GDM1 (cell line): Measurements from ENCODE around the gene MEF2D.

ENCODE experiments used
- DNase-seq: peaks from one replicate; lab custom pipeline; 2025; lab: John Stamatoyannopoulos, UW

The MEF2D gene

DNA sequence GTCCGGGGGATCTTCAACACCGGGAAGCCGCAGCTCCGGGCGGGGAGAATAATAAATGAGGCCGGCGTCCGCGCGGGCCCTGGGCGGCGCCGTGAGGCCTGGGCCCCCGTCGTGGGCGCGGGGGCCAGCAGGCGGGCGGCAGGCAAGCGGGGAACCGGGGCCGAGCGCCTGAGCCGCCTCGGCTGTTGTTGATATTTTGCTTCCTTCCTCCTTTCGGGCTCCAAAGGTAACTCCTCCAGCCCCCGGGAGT lies at the start of gene MEF2D:
Gene MEF2D (minus strand): TSS at position 233 of the 250 bp plus-strand sequence. CDS start 17,483 bp downstream, outside the sequence.
- DNase-seq = no peak

DNA sequence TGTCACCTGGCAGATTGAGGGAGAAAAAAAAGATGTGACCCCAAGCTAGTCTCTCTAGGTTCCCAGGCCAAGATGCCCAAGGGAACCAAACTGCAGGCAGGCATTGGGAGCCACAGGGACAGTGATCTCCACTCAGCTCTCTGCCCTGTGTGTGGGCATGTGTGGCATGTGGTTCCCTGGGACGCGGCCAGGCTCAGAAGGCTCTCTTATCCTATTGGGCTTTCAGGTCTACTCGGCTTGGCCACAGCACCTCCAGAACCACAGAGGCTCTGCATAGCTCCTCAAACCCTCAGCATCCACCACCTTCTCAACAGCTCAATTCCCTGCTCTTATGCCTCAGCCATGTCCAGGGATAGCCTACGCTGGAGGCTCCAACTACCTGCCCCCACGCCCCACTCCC lies 49.8 kb upstream of the MEF2D start:
- DNase-seq = no peak

DNA sequence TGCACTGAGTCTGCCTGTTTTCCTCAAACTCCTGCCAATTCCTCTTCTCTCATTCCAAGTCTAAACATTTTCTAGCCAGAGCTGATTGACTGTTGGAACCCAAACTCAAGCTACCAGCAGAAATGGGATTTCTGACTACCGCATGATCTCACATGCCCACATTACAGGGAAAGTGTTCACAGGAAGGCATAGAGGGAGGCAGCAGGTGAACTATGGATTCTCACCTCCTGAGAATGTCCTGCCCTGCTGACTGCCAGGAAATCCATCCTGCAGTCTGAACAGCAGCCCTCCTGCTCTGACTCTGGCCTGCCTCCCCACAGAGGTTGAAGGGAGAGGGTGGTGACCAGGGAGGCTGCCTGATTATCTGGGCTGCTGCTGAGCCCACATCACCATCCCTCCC lies 49.3 kb upstream of the MEF2D start:
- no peak for DNase-seq

DNA sequence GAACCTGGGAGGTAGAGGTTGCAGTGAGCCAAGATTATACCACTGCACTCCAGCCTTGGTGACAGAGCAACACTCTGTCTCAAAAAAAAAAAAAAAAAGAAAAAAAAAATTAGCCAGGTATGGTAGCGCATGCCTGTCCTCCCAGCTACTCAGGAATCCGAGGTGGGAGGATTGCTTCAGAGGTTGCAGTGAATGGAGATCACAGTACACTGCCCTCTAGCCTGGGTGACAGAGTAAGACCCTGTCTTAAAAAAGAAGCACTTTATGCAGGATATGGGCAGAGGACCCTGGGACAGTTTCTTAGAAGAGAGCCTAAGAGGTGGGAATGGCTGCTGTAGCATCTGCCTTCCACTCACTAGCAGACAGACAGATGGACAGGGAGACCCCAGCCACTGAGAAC lies 48.8 kb upstream of the MEF2D start:
- no peak for DNase-seq

DNA sequence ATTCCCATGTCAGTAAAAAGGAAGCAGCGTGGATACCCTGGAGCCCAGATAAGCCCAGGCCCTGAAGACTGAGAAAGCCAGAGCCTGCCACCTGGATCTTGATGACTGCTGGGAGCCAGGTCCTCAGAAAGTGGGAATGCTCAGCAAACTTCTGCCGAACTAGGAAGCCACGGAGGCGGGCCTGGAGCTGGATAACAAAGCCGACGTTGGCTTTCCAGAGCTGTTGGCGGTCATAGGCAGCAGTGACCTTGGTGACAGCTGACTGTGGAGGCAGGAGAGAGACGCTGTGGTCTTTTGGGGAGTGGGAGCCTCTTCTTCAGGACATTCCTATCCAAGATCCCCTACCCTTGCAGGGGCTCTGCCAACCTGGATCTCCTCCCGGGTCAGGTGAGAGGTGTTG lies 47.4 kb upstream of the MEF2D start:
- DNase-seq = no peak

DNA sequence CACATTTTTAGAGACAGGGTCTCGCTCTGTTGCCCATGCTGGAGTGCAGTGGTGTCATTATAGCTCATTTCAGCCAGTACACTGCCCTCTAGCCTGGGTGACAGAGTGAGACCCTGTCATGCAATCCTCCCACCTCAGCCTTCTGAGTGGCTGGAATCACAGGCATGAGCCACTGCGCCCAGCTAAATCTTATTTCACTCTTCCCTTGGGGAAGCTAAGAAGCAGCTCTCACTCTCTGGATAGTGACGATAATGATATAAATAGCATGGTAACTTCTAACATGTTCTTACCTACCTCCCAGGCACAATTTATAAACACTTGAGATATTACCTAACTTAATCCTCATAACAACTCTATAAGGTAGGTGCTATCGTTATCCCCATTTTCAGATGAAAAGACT lies 46.9 kb upstream of the MEF2D start:
- no peak for DNase-seq

DNA sequence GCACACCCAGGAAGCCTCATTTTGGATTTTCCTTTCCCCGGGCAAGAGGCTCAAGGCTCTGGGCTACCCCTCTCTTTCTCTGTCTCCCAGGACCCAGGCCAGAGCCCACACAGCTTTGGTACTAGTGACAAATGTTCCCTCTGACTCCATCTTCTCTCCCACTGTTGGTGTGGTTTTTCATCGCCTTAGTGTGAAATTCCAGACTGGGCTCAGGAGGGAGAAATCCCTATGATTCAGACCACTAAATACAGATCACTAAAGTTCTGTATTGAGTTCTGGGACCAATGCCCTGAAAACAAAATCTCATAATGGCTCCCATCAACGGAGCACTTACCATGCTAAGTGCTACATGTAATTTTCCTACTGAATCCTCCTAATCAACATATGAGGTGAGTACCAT lies 45.7 kb upstream of the MEF2D start:
- DNase-seq = no peak

DNA sequence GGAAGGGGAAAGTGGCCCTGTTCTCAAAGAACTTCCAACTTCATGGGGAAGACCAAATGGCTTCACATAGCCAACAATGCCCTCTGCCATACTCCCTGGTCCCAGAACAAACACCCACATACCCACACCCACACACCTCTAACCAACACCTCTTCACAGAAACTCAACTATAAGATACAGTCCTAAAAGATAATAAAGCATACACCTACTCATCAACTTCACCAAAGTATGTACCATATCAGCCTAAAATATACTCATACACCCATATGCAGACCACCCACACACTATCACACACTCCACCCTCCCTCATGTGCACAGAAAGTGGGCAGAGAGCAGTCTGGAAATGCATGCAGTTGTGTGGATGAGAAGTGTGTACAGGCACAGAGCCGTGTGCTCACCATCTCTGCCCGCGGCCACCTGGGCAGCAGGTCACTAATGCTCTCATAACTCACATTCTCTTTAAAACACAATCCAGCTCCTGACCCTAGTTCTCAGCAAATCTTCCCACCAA lies 44.1 kb upstream of the MEF2D start:
- no peak for DNase-seq

DNA sequence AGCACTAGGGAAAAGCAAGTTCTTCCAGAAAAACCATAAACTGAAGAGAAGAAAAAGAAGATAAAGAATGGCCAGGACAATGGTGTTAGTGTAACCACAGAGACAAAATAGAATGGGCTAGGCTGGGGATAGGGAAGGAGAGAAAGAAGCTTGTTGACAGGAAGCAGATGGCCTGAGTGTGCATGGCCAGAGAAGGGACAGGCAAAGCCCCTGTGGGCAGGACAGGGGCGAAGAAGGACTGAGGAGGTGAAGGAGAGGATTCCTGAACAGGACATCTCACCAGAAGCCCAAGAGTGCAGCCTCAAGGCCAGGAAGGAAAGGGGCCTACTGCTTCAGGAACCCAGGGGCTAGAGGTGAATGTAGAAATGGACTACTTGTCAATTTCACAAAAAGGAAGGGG lies 42.5 kb upstream of the MEF2D start:
- no peak for DNase-seq

DNA sequence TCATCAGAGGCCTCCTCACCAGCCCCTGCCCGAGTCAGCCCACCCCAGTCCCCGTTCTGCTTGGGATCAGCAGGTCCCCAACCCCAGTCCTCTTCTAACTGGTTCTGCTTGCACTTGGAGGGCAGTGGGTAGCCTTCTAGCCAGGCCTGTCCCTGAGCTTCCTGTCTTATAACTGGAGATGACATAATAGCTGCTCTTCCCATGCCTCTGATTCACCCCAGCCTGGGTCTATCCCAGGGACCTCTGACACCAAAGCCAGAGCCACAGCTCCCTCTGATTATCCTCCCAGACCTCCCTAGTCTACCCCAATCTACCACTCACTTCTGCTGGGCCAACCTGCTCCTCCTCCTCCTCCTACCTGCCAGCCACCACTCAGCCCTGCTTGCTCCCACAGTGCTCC lies 40.4 kb upstream of the MEF2D start:
- no peak for DNase-seq

DNA sequence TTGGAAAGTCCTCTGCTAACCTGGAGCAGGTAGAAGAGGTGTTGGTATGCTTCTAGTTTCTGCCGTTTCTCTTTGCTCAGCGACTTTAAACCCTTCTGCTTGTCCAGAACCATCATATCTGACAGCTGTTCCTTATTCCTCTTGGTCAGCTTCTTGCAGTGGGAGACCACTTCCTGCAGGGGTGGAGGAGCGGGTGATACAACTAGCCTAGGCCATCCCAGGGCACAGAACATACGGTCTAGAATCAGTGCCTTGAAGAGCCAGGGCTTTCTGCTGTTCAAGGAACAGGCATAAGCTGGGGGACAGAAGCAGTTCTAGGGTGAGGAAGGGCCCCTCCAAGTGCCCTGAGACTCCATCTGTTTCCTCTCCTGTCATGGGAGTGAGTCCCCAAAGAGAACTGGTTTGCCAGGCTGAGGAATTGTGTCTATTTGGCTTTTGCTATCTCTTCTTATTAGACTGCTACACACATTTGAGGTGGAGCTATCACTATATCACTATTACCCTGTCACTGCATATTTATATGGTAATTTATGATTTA lies 39.3 kb upstream of the MEF2D start:
- no peak for DNase-seq

DNA sequence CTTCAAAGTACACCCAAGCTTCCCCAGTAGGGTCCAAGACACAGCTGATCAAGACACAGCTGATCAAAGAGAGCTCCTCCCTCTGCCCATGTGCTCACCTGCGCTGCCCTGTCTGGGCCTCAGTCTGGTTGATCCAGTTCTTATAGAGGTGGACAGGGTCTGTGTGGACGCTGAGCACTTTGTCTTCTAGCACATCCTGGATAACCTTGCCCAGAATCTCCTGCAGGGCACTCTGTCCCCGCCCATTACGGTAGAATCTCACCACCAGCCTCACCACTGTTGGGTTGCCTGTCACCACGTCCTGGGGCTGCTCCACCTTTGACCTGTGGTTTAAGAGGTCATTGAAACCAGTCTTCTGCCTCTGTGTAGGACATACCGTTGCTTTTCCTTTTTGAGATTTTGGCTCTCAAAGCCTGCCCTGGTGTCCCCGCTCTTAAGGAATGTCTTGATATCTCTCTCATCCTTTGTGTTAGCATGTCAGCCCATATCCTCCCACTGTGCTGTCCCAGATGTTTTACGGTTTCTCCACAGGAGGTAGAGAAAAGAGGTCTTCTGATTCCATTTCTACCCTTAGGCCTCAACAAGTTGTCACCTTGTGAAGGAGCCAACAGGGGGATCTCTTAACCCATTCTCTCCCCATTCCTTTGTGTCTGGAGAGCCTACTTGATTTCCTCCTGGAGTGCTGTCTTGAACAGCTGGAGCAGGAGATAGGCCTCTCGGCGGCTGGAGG lies 38.3 kb upstream of the MEF2D start:
- DNase-seq = no peak

DNA sequence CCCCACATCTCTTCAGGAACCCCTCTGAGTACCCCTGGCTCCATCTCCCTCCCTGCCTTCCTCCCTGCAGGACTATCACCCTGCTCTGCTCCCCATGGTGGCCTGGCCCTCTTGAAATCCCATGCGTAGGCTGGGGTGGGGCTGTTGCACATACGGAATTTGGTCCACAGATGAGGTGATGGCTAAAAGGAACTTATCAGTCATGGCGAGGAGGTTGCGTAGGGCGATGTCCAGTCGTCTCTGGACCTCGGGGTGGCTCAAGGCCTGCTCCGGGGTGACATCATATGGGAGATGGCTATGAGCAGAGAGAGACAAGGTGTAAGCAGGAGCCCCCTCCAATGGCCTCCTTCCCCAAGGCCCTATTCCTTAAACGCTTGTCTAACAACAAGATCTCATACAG lies 36.5 kb upstream of the MEF2D start:
- DNase-seq = no peak

DNA sequence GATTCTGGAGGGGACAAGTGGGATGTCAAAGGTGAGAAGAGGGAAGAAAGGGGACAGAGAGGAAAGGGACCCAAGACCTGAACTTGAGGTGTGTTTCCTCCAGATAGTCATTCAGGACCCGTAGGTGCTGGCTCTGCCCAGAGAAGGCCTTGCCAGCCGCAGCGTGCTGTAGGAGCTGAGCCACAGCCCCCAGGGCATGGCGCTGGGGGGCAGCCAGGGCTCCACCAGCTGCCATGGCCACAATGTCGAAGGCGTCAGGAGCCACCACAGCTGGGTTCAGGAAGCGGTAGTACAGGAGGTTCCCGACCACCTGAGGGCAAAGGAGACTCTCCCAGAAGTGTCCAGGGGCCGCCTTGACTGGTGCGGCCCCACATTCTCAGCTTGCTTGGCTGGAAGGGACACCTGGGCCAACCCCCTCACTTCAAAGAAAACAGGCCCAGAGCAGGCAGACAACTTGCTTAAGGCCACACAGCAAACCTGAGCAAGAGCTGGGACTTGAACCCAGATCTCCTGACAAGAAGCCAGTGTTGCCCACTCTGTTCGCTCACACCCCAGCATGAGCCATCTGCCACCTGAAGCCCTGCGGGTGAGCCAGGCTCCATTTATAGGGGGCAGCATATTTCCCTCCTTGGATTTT lies 34.0 kb upstream of the MEF2D start:
- no peak for DNase-seq

DNA sequence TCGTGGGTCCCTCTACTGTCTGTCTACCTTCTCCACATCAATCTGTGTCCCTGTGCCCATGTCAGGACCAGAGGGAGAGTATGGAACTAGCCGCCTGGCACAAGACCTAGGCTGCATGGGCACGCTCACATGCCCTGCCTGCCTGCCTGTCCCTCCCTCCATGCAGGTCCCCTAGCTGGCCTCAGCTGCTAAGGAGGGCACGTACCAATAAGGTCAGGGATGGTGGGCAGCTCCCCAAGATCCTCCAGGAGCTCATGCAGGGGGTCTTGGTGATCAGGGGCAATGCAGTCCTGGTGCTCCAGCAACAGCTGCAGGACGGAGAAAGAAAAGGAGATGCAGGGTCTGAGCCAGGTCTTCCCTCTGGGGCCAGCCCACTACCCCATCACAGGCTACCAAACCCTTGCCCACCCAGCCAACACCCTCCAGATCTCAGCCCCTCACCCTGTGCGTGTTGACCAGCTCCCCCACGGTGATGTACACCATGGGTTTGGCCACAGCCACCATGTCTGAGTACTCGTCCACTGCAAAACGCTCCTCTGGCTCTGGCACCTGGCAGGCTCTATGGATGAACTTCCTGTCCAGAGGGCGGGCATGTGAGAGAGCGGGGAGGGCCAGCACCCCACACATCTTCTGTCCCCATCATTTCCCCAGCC lies 33.1 kb upstream of the MEF2D start:
- DNase-seq = no peak

DNA sequence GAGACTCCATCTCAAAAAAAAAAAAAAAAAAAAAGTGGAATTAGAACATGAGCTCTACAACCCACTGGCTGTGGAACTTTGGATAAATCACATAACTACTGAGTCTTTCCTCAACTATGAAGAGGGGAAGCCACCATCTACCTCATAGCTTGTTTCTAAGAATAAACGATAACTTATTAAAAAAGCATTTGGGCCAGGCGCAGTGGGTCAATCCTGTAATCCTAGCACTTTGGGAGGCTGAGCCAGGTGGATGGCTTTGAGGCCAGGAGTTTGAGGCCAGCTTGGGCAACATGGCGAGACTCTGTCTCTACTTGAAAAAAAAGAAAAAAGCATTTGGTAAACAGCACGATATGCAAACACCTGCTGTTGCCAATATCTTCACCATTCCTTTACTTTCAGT lies 31.8 kb upstream of the MEF2D start:
- DNase-seq = no peak

DNA sequence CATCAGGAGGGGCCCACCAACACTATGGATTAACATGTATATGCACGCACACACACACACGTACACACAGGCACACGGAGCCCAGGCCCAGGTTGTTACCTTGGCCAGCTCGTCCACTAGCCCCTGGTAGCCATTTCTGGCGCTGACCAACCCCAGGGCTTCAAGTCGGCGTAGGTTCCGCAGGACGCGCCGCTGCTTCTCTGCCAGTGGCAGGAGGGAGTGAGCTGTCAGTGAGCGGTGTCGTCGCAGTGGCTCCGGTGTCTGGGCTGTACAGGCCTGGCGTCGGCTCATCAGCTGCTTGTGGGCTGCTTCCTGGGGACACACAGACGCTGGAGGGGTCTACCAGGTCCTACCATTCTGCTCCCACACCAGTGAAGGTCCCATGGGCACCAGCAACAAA lies 29.4 kb upstream of the MEF2D start:
- DNase-seq = no peak

DNA sequence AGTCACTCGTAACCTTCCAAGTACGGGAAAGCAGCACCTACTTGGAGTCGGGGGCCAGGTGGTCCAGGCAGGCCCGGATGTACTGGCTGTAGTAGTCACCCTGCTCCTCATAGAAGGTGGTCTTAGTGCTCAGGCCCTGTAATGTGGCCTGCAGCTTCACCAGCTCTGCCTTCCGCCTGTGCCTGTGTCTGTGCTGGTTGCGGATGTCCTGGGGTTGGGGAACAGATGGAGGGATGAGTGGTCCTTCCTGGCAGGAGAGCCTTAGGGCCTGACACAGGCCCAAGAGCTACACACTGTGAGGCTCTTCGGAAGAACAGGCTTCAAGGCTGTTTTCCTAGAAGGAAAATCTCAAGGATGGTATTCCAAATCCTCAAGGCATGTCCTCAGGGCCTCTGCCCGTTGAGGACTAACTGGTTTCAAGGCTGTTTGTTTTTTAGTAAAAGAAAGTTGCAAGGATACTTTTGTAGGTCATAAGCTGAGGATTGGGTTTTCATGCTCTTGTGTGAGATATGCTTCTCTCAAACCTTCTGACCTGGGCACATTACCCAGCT lies 28.4 kb upstream of the MEF2D start:
- DNase-seq = no peak

DNA sequence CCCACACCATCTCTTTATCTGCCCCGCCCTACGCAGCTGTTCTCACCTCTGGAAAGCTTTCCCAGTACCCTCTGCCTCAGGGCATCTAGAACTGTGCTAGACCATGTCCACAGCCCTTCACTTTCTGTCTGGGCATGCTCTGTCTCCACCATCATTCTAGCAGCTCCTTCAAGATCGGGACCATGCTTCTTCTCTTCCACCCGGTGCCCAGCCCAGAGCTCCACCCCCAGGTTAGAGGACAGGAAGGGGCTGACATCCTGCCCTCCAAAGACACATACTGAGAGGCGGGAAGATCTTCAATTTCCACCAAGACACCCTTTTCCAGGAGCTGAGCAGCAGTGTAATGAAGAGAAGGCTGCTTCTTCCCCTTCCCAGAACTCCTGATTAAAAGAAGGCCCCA lies 27.7 kb upstream of the MEF2D start:
- DNase-seq = no peak

DNA sequence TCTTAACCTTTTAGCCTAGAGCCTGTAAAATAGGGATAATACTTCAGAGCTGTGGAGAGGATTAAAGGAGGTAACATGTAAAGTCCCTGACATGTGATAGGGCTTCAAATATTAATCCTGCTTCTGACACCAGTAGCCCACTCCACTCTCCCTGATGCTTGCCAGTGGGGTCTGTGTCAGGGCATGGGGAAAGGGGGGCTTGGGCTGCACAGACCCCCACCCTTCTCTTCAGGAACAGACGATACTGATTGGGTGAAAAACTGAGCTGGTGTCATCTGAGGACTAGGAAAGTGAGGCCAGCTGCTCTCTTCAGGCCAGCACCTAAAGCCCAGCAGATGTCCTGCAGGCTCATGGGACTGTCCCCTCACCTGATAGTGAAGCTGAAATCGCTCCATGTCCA lies 27.0 kb upstream of the MEF2D start:
- no peak for DNase-seq

DNA sequence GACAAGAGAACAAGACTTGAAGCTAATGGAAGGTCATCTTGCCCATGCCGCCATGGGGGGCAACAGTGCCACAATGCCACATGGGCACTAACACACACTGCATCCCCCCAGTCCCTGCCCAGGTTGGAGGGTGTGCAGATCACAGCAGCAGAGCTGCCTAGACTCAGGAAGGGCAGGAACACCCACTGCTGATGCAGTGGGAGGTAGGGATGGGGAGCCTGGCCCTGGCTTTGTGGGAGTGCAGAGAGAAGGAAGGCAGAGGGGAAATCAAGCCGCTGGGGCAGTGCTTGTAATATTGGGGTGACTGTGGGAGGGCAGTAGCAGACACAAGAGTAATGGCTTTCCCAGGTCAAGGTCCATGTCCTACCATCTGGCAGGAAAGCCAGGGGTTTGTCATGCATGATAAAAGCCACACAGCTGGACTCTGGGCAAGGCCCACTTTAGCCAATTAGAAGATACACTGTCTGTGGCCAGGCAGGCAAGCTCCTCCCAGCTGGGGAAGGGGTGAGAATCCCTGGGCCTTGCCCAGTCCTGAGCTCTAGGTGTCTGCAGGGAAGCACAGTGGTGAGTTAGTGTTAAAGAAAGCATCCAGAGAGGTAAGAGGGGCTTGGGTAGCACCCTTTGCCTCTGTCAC lies 25.4 kb upstream of the MEF2D start:
- DNase-seq = no peak

DNA sequence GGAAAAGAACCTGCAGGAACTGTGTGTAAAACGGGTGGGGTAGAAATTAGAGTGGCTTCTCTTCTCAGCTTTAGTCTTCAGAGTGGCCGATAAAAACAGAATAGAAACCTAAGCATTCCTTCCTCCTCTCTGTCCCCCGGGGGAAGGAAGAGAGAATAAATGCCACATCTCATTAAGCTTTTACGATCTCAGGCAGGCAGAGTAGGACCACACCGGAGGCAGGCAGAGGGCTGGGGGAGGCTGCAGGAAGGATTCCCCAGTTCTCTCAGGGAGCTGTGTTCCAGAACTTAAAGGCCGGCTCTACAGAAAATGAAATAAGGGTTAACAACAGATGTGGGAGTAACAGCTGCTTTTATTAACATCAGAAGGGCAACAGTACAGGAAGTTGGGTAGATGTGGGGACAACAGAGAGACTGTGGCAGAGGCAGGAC lies 24.5 kb upstream of the MEF2D start:
- DNase-seq = peak; percentile 31

DNA sequence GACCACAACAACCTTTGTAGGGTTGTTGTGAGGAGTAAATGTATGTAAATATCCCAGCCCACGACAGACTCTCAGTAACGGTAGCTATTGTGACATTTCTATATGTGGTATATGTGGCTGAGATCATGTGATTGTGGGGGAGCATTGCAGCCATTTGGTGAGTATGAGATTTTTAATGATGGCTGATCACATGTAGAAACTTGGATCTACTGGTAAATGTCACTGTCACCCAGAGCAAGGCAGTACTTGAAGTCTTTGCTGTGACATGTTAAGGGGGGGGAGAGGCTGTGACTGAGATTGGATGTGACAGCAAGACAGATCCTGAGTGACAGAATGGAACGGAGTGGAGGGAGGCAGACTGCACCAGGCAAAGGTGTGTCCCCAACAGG lies 23.9 kb upstream of the MEF2D start:
- peak; percentile 8 for DNase-seq
